ENCODE results near the gene SKIC3. TPM values are rescaled to one million over a fixed set of nuclear protein-coding genes. Genes with fewer than 3 reads are reported as not detected.

Gene SKIC3
- total and polyA plus RNA-seq, 8 donors: 74.9 to 116 (median 92.3) TPM

GRCh38 chr5:95565280-95565920 is 10.6 kb upstream of the SKIC3 start:
- Histone ChIP-seq H3K4me3 (no peak overlapping the region), H3K9me3 (no peaks in the 10 kb centered on the region), H3K36me3 (peaks cover 0 to 15% of the 10 kb centered on the region in 2 donors), H3K27me3 (no peaks in the 10 kb centered on the region), H3K27ac (no peak overlapping the region), H3K4me1 (no peaks in the 10 kb centered on the region)
- DNase-seq (no peak), ATAC-seq (no peak)
- no peak for TF ChIP-seq CTCF (IDR thresholded peaks at IDR 0.05)
- intact Hi-C loops (cut with DNase I): no loop called here

- peaks cover 0 to 15% of the 10 kb centered on the region in 2 donors for H3K36me3 ChIP-seq
- DNase-seq: no peak
- no peak for ATAC-seq
- no peaks in the 10 kb centered on the region for H3K9me3 ChIP-seq
- H3K27me3 ChIP-seq: no peaks in the 10 kb centered on the region
- no peak for TF ChIP-seq CTCF (IDR thresholded peaks at IDR 0.05)
- no peaks in the 10 kb centered on the region for H3K4me1 ChIP-seq
- H3K4me3 ChIP-seq: no peak overlapping the region
- no peak overlapping the region for H3K27ac ChIP-seq
- intact Hi-C loops (cut with DNase I): no loop called here
These were observed 9.7 kb upstream of the SKIC3 start for GRCh38 chr5:95564450-95564849.

GRCh38 chr5:95563367-95563766 is 8.6 kb upstream of the SKIC3 start:
- no peak for DNase-seq
- H3K27ac ChIP-seq: no peak overlapping the region
- H3K4me1 ChIP-seq: no peaks in the 10 kb centered on the region
- intact Hi-C loops (cut with DNase I): no loop called here
- TF ChIP-seq CTCF (IDR thresholded peaks at IDR 0.05): no peak
- no peaks in the 10 kb centered on the region for H3K9me3 ChIP-seq
- peaks cover 0 to 5% of the 10 kb centered on the region in 2 donors for H3K36me3 ChIP-seq
- no peak overlapping the region for H3K4me3 ChIP-seq
- H3K27me3 ChIP-seq: no peaks in the 10 kb centered on the region
- ATAC-seq: no peak

GRCh38 chr5:95562282-95562681 is 7.5 kb upstream of the SKIC3 start:
- Histone ChIP-seq H3K36me3 (no peaks in the 10 kb centered on the region), H3K27ac (no peak overlapping the region), H3K27me3 (no peaks in the 10 kb centered on the region), H3K9me3 (no peaks in the 10 kb centered on the region), H3K4me3 (no peak overlapping the region), H3K4me1 (no peaks in the 10 kb centered on the region)
- TF ChIP-seq CTCF (IDR thresholded peaks at IDR 0.05): no peak
- intact Hi-C loops (cut with DNase I): no loop called here
- DNase-seq (no peak), ATAC-seq (no peak)

GRCh38 chr5:95557841-95558240 is 3.1 kb upstream of the SKIC3 start:
- no peaks in the 10 kb centered on the region for H3K9me3 ChIP-seq

More at GRCh38 chr5:95557841-95558240, 3.1 kb upstream of the SKIC3 start:
- H3K27ac ChIP-seq: no peak overlapping the region
- H3K36me3 ChIP-seq: no peaks in the 10 kb centered on the region
- intact Hi-C loops (cut with DNase I): no loop called here
- H3K4me3 ChIP-seq: no peak overlapping the region
- H3K4me1 ChIP-seq: peaks cover 7 to 28% of the 10 kb centered on the region in 2 donors
- TF ChIP-seq CTCF (IDR thresholded peaks at IDR 0.05): no peak
- ATAC-seq (no peak), DNase-seq (no peak)
- no peaks in the 10 kb centered on the region for H3K27me3 ChIP-seq
